HEK293 (cell line): Measurements from ENCODE around the gene SMARCB1.

Experiments used
- CTCF ChIA-PET: fragments of 350-600 bp; formaldehyde crosslinking; extraction: SDS; loops from one replicate; lab custom pipeline; 2021; ENCODE audit warnings: antibody characterized with exemption; lab: Yijun Ruan, JAX
- POLR2A ChIA-PET: fragments of 300-600 bp; formaldehyde crosslinking; extraction: SDS; loops from one replicate; lab custom pipeline; 2020; ENCODE audit warnings: antibody characterized with exemption, inconsistent platforms; lab: Yijun Ruan, JAX
- H3K27ac ChIP-seq: fragments of 200-500 bp; sonication (Bioruptor generic); 2 replicates; pipeline ENCODE4 v1.5.1; 2014; ENCODE audit warnings: low read depth, low read length, control low read depth, inconsistent platforms; ENCODE audit errors: extremely low read depth
- H3K36me3 ChIP-seq, 2 experiments: fragments of 200-500 bp in 1 of 2; sonication (Bioruptor generic) in 1 of 2; 1 replicate in 1 of 2; 2 replicates in 1 of 2; pipeline ENCODE4 v1.5.1; 2014 to 2017; ENCODE audit warnings: inconsistent platforms in 2 of 2, low read length in 2 of 2; ENCODE audit not compliant: control insufficient read depth in 2 of 2, insufficient read depth in 1 of 2
- H3K4me1 ChIP-seq: fragments of 200-500 bp; sonication (Bioruptor generic); 2 replicates; pipeline ENCODE4 v1.5.1; 2014; ENCODE audit warnings: mild to moderate bottlenecking, low read length, inconsistent platforms; ENCODE audit not compliant: control insufficient read depth, insufficient read depth
- H3K4me3 ChIP-seq: 2 replicates; pipeline ENCODE4 v1.5.1; 2011; ENCODE audit warnings: low read depth, mild to moderate bottlenecking, control low read depth, low read length, moderate library complexity
- H3K9me3 ChIP-seq: fragments of 200-500 bp; sonication (Bioruptor generic); 2 replicates; pipeline ENCODE4 v1.5.1; 2014; ENCODE audit warnings: low read depth, low read length, inconsistent platforms; ENCODE audit not compliant: control insufficient read depth, insufficient read depth
- BCL11B ChIP-seq: fragments of 450-650 bp; formaldehyde crosslinking; IDR thresholded peaks from 2 replicates; pipeline ENCODE4 v1.5.1; 2016; ENCODE audit warnings: low read depth, missing biosample characterization, missing genetic modification characterization
- GLI4 ChIP-seq: fragments of 450-650 bp; formaldehyde crosslinking; IDR thresholded peaks from 2 replicates; pipeline ENCODE4 v1.5.1; 2016; ENCODE audit warnings: missing biosample characterization, missing genetic modification characterization
- MYNN ChIP-seq: fragments of 450-650 bp; formaldehyde crosslinking; IDR thresholded peaks from 2 replicates; pipeline ENCODE4 v1.5.1; 2016; ENCODE audit warnings: missing biosample characterization, missing genetic modification characterization, borderline replicate concordance
- MZF1 ChIP-seq: fragments of 450-650 bp; formaldehyde crosslinking; IDR thresholded peaks from 2 replicates; pipeline ENCODE4 v1.5.1; 2017; ENCODE audit warnings: missing biosample characterization, missing genetic modification characterization, borderline replicate concordance
- RBAK ChIP-seq: fragments of 450-650 bp; formaldehyde crosslinking; IDR thresholded peaks from 2 replicates; pipeline ENCODE4 v1.5.1; 2016; ENCODE audit warnings: missing biosample characterization, missing genetic modification characterization
- YY1 ChIP-seq: fragments of 450-650 bp; formaldehyde crosslinking; IDR thresholded peaks from 2 replicates; pipeline ENCODE4 v1.5.1; 2018; ENCODE audit warnings: missing biosample characterization, missing genetic modification characterization
- ZBTB17 ChIP-seq: fragments of 450-650 bp; formaldehyde crosslinking; IDR thresholded peaks from 2 replicates; pipeline ENCODE4 v1.5.1; 2016; ENCODE audit warnings: missing biosample characterization, missing genetic modification characterization
- ZFHX2 ChIP-seq: fragments of 450-650 bp; formaldehyde crosslinking; conservative IDR thresholded peaks from 2 replicates; pipeline ENCODE4 v1.5.1; 2016; ENCODE audit warnings: missing biosample characterization, missing genetic modification characterization
- ZFP3 ChIP-seq: fragments of 450-650 bp; formaldehyde crosslinking; IDR thresholded peaks from 2 replicates; pipeline ENCODE4 v1.5.1; 2016; ENCODE audit warnings: low read depth, missing biosample characterization, missing genetic modification characterization
- ZNF112 ChIP-seq: fragments of 450-650 bp; formaldehyde crosslinking; IDR thresholded peaks from 2 replicates; pipeline ENCODE4 v1.5.0; 2017; ENCODE audit warnings: missing biosample characterization, missing genetic modification characterization
- ZNF266 ChIP-seq: fragments of 450-650 bp; formaldehyde crosslinking; IDR thresholded peaks from 2 replicates; pipeline ENCODE4 v1.5.1; 2016; ENCODE audit warnings: missing biosample characterization, missing genetic modification characterization, low read depth
- ZNF292 ChIP-seq: fragments of 450-650 bp; formaldehyde crosslinking; IDR thresholded peaks from 2 replicates; pipeline ENCODE4 v1.5.1; 2016; ENCODE audit warnings: low read depth, missing biosample characterization, missing genetic modification characterization, borderline replicate concordance
- ZNF549 ChIP-seq: fragments of 450-650 bp; IDR thresholded peaks from 2 replicates; pipeline ENCODE4 v1.5.1; 2018; ENCODE audit warnings: missing biosample characterization, missing genetic modification characterization, mild to moderate bottlenecking, inconsistent platforms, moderate library complexity
- ZNF571 ChIP-seq: fragments of 450-650 bp; formaldehyde crosslinking; IDR thresholded peaks from 2 replicates; pipeline ENCODE4 v1.5.0; 2017; ENCODE audit warnings: missing biosample characterization, missing genetic modification characterization
- ZNF701 ChIP-seq: fragments of 450-650 bp; formaldehyde crosslinking; IDR thresholded peaks from 2 replicates; pipeline ENCODE4 v1.5.1; 2016; ENCODE audit warnings: missing biosample characterization, missing genetic modification characterization
- ZNF768 ChIP-seq: fragments of 450-650 bp; formaldehyde crosslinking; IDR thresholded peaks from 2 replicates; pipeline ENCODE4 v1.5.1; 2018; ENCODE audit warnings: missing biosample characterization, mild to moderate bottlenecking, missing genetic modification characterization
- ZNF791 ChIP-seq: fragments of 450-650 bp; formaldehyde crosslinking; IDR thresholded peaks from 2 replicates; pipeline ENCODE4 v1.5.1; 2016; ENCODE audit warnings: missing biosample characterization, missing genetic modification characterization
- TF ChIP-seq, protein P1 (sequence below): fragments of 450-650 bp; formaldehyde crosslinking; IDR thresholded peaks from 2 replicates; pipeline ENCODE4 v1.5.1; 2017; ENCODE audit warnings: missing biosample characterization, missing genetic modification characterization

Gene SMARCB1

DNA sequence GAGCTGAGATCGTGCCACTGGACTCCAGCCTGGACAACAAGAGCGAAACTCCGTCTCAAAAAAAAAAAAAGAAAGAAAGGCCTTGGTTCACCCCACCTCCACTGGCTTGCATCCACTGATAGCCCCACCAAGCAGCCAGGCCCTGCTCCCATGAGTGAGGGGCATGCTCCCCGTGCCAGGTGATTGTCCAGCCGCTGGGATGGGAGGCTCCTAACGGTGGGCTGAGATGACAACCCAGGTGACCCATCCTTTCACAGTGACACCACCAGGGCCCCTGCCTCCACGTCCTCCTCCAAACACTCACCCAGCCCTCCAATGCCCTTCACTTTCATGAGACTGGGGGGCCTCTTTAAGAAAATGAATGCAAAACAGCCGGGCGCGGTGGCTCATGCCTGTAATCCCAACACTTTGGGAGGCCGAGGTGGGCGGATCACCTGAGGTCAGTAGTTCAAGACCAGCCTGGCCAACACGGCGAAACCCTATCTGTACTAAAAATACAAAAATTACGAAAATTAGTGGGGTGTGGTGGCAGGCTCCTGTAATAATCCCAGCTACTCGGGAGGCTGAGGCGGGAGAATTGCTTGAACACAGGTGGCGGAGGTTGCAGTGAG, 60.6 kb downstream of the SMARCB1 start:
- no peak for TF ChIP-seq YY1 (tag by site-specific recombination)
- ChIA-PET POLR2A (interaction anchor here (0.6 to 1.4 kb wide), 2 partner anchors 10 to 11 kb away, joined by 3 to 8 read pairs; partner anchors contain the start of gene SLC2A11), CTCF (interaction anchor here (0.6 to 1.3 kb wide), 3 partner anchors 58 to 130 kb away, joined by 3 read pairs; no protein-coding TSS in a partner anchor)
- no peaks in the 10 kb centered on the region for H3K4me1 ChIP-seq
- no peak overlapping the region for H3K27ac ChIP-seq
- H3K9me3 ChIP-seq: no peaks in the 10 kb centered on the region
- H3K4me3 ChIP-seq: no peak overlapping the region
- H3K36me3 ChIP-seq: no peaks in the 10 kb centered on the region

DNA sequence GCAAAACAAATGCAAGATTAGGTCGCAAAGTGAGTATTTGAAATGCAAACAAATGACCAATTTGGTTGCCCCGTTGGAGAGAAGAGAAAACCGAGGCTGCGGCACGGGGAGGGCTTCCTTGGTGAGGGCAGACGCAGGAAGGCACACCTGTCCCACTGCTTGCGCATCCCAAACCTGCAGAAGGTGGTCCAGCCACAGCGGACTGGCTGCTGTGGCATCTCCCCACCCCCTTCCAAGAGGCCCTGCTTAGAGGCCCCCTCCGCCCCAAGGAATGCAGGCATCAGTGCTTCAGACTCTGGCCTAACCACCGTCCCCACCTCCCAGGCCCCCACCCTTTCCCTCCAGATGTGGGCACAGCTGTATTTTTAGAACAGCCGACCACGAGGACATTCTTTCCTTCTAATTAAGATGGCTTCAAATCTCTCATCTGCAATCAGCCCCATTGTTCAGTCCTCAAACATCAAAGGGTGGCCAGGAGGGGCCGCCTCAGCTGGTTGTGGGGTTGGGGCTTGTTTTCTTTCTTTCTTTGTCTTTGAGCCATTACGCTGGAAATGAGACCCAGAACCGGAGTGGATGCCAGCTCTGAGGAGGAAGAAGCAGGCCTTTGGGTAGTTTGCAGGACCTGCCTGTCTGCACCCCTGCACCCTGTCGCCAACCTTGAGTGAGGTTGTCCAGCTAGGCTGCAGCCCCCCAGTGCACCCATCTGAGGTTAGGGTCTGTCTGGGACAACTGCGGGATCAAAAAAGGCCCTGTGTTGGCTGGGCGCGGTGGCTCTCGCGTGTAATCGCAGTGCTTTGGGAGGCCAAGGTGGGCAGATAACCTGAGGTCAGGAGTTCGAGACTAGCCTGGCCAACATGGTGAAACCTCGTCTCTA, 61.5 kb downstream of the SMARCB1 start:
- Histone ChIP-seq H3K4me3 (no peak overlapping the region), H3K4me1 (no peaks in the 10 kb centered on the region), H3K27ac (no peak overlapping the region), H3K36me3 (no peaks in the 10 kb centered on the region), H3K9me3 (no peaks in the 10 kb centered on the region)
- CTCF ChIA-PET: interaction anchor here (0.6 to 5.1 kb wide), 8 partner anchors 13 to 309 kb away, joined by 3 to 24 read pairs (median 6); no protein-coding TSS in a partner anchor
- POLR2A ChIA-PET: interaction anchor here (1.4 kb wide), 1 partner anchor 9 kb away, joined by 8 read pairs; the partner anchor contains the start of gene SLC2A11
- TF ChIP-seq ZBTB17 (tag by site-specific recombination) (no peak), ZNF112 (no peak), ZNF292 (tag by site-specific recombination) (no peak), GLI4 (tag by site-specific recombination) (no peak), ZNF768 (no peak), RBAK (tag by site-specific recombination) (no peak), ZFHX2 (tag by site-specific recombination) (no peak), BCL11B (no peak), ZNF266 (tag by site-specific recombination) (no peak), ZNF571 (no peak), ZFP3 (tag by site-specific recombination) (no peak), ZNF549 (tag by site-specific recombination) (no peak), ZNF791 (tag by site-specific recombination) (no peak), MZF1 (tag by site-specific recombination) (no peak), ZNF701 (tag by site-specific recombination) (no peak), MYNN (tag by site-specific recombination) (no peak)
- TF ChIP-seq, protein P1, sequence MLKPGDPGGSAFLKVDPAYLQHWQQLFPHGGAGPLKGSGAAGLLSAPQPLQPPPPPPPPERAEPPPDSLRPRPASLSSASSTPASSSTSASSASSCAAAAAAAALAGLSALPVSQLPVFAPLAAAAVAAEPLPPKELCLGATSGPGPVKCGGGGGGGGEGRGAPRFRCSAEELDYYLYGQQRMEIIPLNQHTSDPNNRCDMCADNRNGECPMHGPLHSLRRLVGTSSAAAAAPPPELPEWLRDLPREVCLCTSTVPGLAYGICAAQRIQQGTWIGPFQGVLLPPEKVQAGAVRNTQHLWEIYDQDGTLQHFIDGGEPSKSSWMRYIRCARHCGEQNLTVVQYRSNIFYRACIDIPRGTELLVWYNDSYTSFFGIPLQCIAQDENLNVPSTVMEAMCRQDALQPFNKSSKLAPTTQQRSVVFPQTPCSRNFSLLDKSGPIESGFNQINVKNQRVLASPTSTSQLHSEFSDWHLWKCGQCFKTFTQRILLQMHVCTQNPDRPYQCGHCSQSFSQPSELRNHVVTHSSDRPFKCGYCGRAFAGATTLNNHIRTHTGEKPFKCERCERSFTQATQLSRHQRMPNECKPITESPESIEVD (tag by site-specific recombination): no peak
